Measurements from ENCODE around the gene AHDC1. TPM values are rescaled to one million over a fixed set of nuclear protein-coding genes. Genes with fewer than 3 reads are reported as not detected.

The AHDC1 gene
- polyA plus RNA-seq, 2 of the 4 experiments (the other 2 are of a cell fraction), result 1.3 to 11.5 TPM

GRCh38 chr1:27568300-27569087 lies 35.5 kb downstream of the AHDC1 start (continued):
- TF ChIP-seq ELK1 (IDR thresholded peaks at IDR 0.05; ENCODE audit: low read depth, low read length) (no peak), POLR2AphosphoS2 (conservative IDR thresholded peaks at IDR 0.05; ENCODE audit: low read length) (no peak), CBX2 (IDR thresholded peaks at IDR 0.05; ENCODE audit: borderline replicate concordance, low read depth) (no peak), BCL3 (IDR thresholded peaks at IDR 0.05) (no peak), HOXB5 (CRISPR knock-in tag; IDR thresholded peaks at IDR 0.05) (no peak), CTCF (IDR thresholded peaks at IDR 0.05) (peak; percentile 80), KDM1A (IDR thresholded peaks at IDR 0.05; ENCODE audit: low read depth) (no peak), ZSCAN20 (CRISPR knock-in tag; IDR thresholded peaks at IDR 0.05) (no peak), EHMT2 (IDR thresholded peaks at IDR 0.05; ENCODE audit: low read depth) (no peak), E2F6 (IDR thresholded peaks at IDR 0.05; ENCODE audit: borderline replicate concordance, low read depth) (no peak), MYC (IDR thresholded peaks at IDR 0.05; ENCODE audit: borderline replicate concordance, low read length) (no peak), KDM5A (IDR thresholded peaks at IDR 0.05) (no peak), RNF2 (IDR thresholded peaks at IDR 0.05; ENCODE audit: borderline replicate concordance, low read depth) (no peak)

GRCh38 chr1:27567971-27568299 lies 36.0 kb downstream of the AHDC1 start:
- Histone ChIP-seq H3K4me1 (peaks cover 96% of the 10 kb centered on the region), H3K9me3 (no peaks in the 10 kb centered on the region), H3K4me2 (peak overlapping the region; percentile 83), H3K27ac (peak overlapping the region; percentile 85), H3K4me3 (0 out of 3 replicates have a peak overlapping the region, but pooled peaks have one; percentile 4)
- CTCF ChIA-PET, result interaction anchor here (0.6 to 18.5 kb wide), 19 partner anchors 8 to 236 kb away, joined by 3 to 314 read pairs (median 4); partner anchors contain the start of gene AHDC1
- ATAC-seq, result peak; percentile 2 to 19; a peak in 5 of 6 replicates
- no peak for FAIRE-seq
- TF ChIP-seq MAFK (IDR thresholded peaks at IDR 0.05; ENCODE audit: partially characterized antibody), result no peak
- no peak for TF ChIP-seq USF2 (IDR thresholded peaks at IDR 0.05)
- no peak for TF ChIP-seq HEYL (CRISPR knock-in tag; IDR thresholded peaks at IDR 0.05)
- no peak for TF ChIP-seq JUNB (IDR thresholded peaks at IDR 0.05)
- TF ChIP-seq KDM1A (IDR thresholded peaks at IDR 0.05; ENCODE audit: low read depth), result no peak
- no peak for TF ChIP-seq ZSCAN20 (CRISPR knock-in tag; IDR thresholded peaks at IDR 0.05)
- no peak for TF ChIP-seq NPAS2 (CRISPR knock-in tag; IDR thresholded peaks at IDR 0.05; ENCODE audit: borderline replicate concordance)
- TF ChIP-seq CBX2 (IDR thresholded peaks at IDR 0.05; ENCODE audit: borderline replicate concordance, low read depth), result no peak
- TF ChIP-seq ESRRA (IDR thresholded peaks at IDR 0.05; ENCODE audit: borderline replicate concordance, low read length), result no peak
- TF ChIP-seq ZNF302 (CRISPR knock-in tag; IDR thresholded peaks at IDR 0.05), result no peak
- POLR2A ChIA-PET, result interaction anchor here (0.6 kb wide), 1 partner anchor 11 kb away, joined by 7 read pairs; no protein-coding TSS in a partner anchor
- WGBS (ENCODE audit: missing lambda C conversion rate), result 62% methylated on average over 6 of the region's 8 CpGs
- DNase-seq (ENCODE audit: low read depth in 1 of 2, low spot score in 1 of 2), result no peak

Measured in A549 (cell line).